K562 (cell line): ENCODE measurements around the gene GPR152. TPM values are rescaled to one million over a fixed set of nuclear protein-coding genes. Genes with fewer than 3 reads are reported as not detected.

Experiments used
- ASH1L ChIP-seq: fragments of 450-650 bp; IDR thresholded peaks from 2 replicates; pipeline ENCODE4 v1.6.1; 2018; ENCODE audit warnings: borderline replicate concordance, mild to moderate bottlenecking, low read depth; ENCODE audit not compliant: partially characterized antibody
- CBX1 ChIP-seq: sonication (generic); IDR thresholded peaks from 2 replicates; pipeline ENCODE4 v1.6.1; 2016; ENCODE audit warnings: antibody characterized with exemption, low read depth, mild to moderate bottlenecking
- CREBBP ChIP-seq: IDR thresholded peaks from one replicate; pipeline ENCODE4 v1.6.1; 2012; ENCODE audit warnings: low read depth, mild to moderate bottlenecking, control low read depth, inconsistent platforms, low read length
- ETS2 ChIP-seq: IDR thresholded peaks from 2 replicates; pipeline ENCODE4 v1.6.1; 2016; ENCODE audit warnings: borderline replicate concordance, missing genetic modification characterization, mild to moderate bottlenecking, moderate library complexity, missing compliant biosample characterization; ENCODE audit not compliant: poor library complexity, severe bottlenecking
- FOXM1 ChIP-seq, 2 experiments: fragments of 450-650 bp in 1 of 2; sonication (generic) in 1 of 2; formaldehyde crosslinking in 1 of 2; IDR thresholded peaks; 2 replicates each; pipeline versions ENCODE4 v1.6.1 to v1.9.0; 2017 to 2022; ENCODE audit warnings: low read depth in 2 of 2, mild to moderate bottlenecking in 2 of 2, missing genetic modification reagents in 1 of 2, moderate library complexity in 1 of 2
- JUND ChIP-seq, 2 experiments: IDR thresholded peaks; 2 replicates in 1 of 2; 3 replicates in 1 of 2; pipeline ENCODE4 v1.6.1; 2011; ENCODE audit warnings: borderline replicate concordance in 2 of 2, low read depth in 2 of 2, low read length in 2 of 2, improper control_type of control experiment in 1 of 2, missing biosample characterization in 1 of 2, missing genetic modification characterization in 1 of 2, missing genetic modification reagents in 1 of 2
- KLF6 ChIP-seq: fragments of 250-450 bp; sonication (Bioruptor Pico); IDR thresholded peaks from 2 replicates; pipeline ENCODE4 v1.4.0; 2020; ENCODE audit warnings: mild to moderate bottlenecking, moderate library complexity, borderline replicate concordance
- NUFIP1 ChIP-seq: fragments of 450-650 bp; IDR thresholded peaks from 2 replicates; pipeline ENCODE4 v1.6.1; 2018; ENCODE audit not compliant: partially characterized antibody
- PTBP1 ChIP-seq: fragments of 200-400 bp; formaldehyde crosslinking; IDR thresholded peaks from 2 replicates; pipeline ENCODE4 v1.6.1; 2017; ENCODE audit warnings: low read depth, low read length
- RHOXF2B ChIP-seq: fragments of 250-450 bp; sonication (Bioruptor Pico); conservative IDR thresholded peaks from 2 replicates; pipeline ENCODE4 v1.5.1; 2021
- SRF ChIP-seq, 2 experiments: fragments of 250-450, 450-650 bp in 1 of 2; sonication (Bioruptor Pico) in 1 of 2; sonication (generic) in 1 of 2; formaldehyde crosslinking; IDR thresholded peaks; 2 replicates each; pipeline versions ENCODE4 v1.5.0 to v1.5.1; 2020 to 2022; ENCODE audit warnings: mild to moderate bottlenecking in 1 of 2, missing genetic modification reagents in 1 of 2
- TEAD2 ChIP-seq: fragments of 450-650 bp; IDR thresholded peaks from 2 replicates; pipeline ENCODE4 v1.6.1; 2016; ENCODE audit warnings: missing genetic modification characterization, control low read depth, missing compliant biosample characterization
- ZNF134 ChIP-seq: fragments of 250-450 bp; sonication (Bioruptor Pico); conservative IDR thresholded peaks from 2 replicates; pipeline ENCODE4 v1.4.0; 2020
- ZNF449 ChIP-seq: fragments of 250-450 bp; sonication (Bioruptor Pico); IDR thresholded peaks from 2 replicates; pipeline ENCODE4 v1.8.0; 2022; ENCODE audit warnings: moderate library complexity, mild to moderate bottlenecking, inconsistent platforms
- ZNF583 ChIP-seq: fragments of 250-450 bp; sonication (Bioruptor Pico); IDR thresholded peaks from 2 replicates; pipeline ENCODE4 v1.4.0; 2020
- ZNF586 ChIP-seq: fragments of 450-650 bp; formaldehyde crosslinking; conservative IDR thresholded peaks from 2 replicates; pipeline ENCODE4 v1.4.0; 2020; ENCODE audit warnings: mild to moderate bottlenecking, moderate library complexity
- ZNF764 ChIP-seq: fragments of 250-450 bp; sonication (Bioruptor Pico); IDR thresholded peaks from 2 replicates; pipeline ENCODE4 v1.4.0; 2020; ENCODE audit warnings: low read depth, mild to moderate bottlenecking, moderate library complexity
- ZSCAN29 ChIP-seq: fragments of 450-650 bp; IDR thresholded peaks from 2 replicates; pipeline ENCODE4 v1.6.1; 2017
- polyA plus RNA-seq, 8 experiments: library from polyadenylated mRNA; depleted of rRNA in 4 of 8; stranded (reverse) in 5 of 8; unstranded in 3 of 8; fragments of >200 nt; fragmentation: Nextera tagmentation in 2 of 8; fragmentation: Illumina TruSeq in 1 of 8; extraction: Ambion mirVana in 2 of 8; extraction: Trizol in 1 of 8; gene quantifications; 2 replicates each; pipeline versions ENCODE4 v1.2.1 to v1.2.3, GENCODE V29; 2011 to 2014; ENCODE audit warnings: inconsistent platforms in 1 of 8, missing spikeins in 1 of 8
- total RNA-seq, 7 experiments: library from RNA; depleted of rRNA in 6 of 7; stranded (reverse); fragments of >200 nt in 6 of 7; fragmentation: Illumina TruSeq in 2 of 7; extraction: Trizol in 2 of 7; gene quantifications; 2 replicates each; pipeline versions ENCODE4 v1.2.1 to v1.2.3, GENCODE V29; 2011 to 2021; ENCODE audit warnings: low replicate concordance in 1 of 7
- TF ChIP-seq, protein P1 (sequence below): fragments of 250-450 bp; sonication (Bioruptor Pico); IDR thresholded peaks from 2 replicates; pipeline ENCODE4 v1.5.0; 2021; ENCODE audit warnings: mild to moderate bottlenecking, moderate library complexity
- TF ChIP-seq, protein P2 (sequence below), 3 experiments: fragments of 200-800 bp in 1 of 3; sonication (Bioruptor generic) in 1 of 3; sonication (generic) in 1 of 3; formaldehyde crosslinking in 1 of 3; IDR thresholded peaks; 2 replicates each; pipeline versions ENCODE4 v1.6.1 to v1.8.0; 2016 to 2022; ENCODE audit warnings: mild to moderate bottlenecking in 2 of 3, missing compliant biosample characterization in 2 of 3, missing genetic modification characterization in 2 of 3, missing genetic modification reagents in 1 of 3

The GPR152 gene
- total and polyA plus RNA-seq, 9 of the 15 experiments (the other 6 are each of a cell fraction or from before 2014, with no cell fraction given), result not detected

DNA sequence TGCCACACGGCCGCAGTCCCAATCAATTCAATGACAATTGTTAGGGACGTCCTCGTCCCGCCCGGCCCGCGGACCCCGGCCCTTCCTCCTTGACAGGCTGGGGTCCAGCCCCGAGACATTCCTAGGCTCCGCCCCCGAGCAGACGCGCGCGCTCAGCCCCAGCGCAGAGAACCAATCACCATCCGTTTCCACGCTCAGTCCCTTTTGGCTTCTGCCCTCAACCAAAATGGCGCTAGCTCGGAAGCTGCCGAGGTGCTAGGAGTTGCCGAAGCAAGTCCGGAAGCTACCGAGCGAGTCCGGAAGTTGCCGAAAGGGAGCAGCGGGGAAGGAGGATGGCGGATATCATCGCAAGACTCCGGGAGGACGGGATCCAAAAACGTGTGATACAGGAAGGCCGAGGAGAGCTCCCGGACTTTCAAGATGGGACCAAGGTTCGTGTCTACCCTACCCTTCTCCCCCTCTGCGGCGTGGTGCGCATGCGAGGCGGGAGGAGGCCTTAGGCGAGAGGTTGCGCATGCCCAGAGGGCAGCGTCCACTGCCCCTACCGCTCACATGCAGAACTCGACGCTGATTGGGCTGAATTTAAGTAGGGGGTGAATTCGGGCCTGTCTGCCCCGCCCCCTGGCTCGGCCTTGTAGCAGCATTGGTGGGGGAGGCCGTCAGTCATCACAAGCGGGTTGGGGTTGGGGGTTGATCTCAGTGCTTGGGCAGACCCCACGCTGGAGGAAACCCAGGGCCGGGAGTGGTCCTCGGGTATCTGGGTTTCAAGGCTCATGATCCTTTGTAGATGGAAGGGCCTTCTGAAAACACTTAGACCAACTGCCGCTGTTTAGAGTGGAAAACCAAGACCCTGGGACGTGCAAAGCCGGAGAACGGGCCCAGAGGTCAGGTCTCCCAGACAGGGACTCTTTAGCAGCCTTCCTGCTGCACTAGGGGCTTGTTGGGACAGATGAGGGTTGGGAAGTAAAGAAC lies 30.6 kb upstream of the GPR152 start, which contains the start of gene AIP (continued):
- TF ChIP-seq ZNF586 (CRISPR knock-in tag), result no peak
- TF ChIP-seq ZNF764 (CRISPR knock-in tag), result no peak
- TF ChIP-seq CREBBP, result no peak
- TF ChIP-seq ASH1L, result peak; percentile 71
- no peak for TF ChIP-seq SRF (CRISPR knock-in tag; IDR thresholded peaks at IDR 0.05)
- no peak for TF ChIP-seq NUFIP1
- no peak for TF ChIP-seq FOXM1 (IDR thresholded peaks at IDR 0.05; ENCODE audit: low read depth)
- peak; percentile 98 for TF ChIP-seq FOXM1 (CRISPR knock-in tag; IDR thresholded peaks at IDR 0.05; ENCODE audit: low read depth)
- no peak for TF ChIP-seq PTBP1
- no peak for TF ChIP-seq ETS2 (tag)
- TF ChIP-seq JUND (IDR thresholded peaks at IDR 0.05; ENCODE audit: borderline replicate concordance, low read depth, low read length), result peak; percentile 46; the same call in 1 of the 2 replicates
- TF ChIP-seq JUND (tag; IDR thresholded peaks at IDR 0.05; ENCODE audit: borderline replicate concordance, low read depth, low read length), result 0 out of 3 replicates have a peak, but pooled peaks have one; percentile 58
- TF ChIP-seq ZSCAN29, result no peak
- TF ChIP-seq KLF6 (CRISPR knock-in tag), result no peak; the same call in 1 of the 2 replicates
- TF ChIP-seq TEAD2 (tag), result no peak
- TF ChIP-seq, protein P1, sequence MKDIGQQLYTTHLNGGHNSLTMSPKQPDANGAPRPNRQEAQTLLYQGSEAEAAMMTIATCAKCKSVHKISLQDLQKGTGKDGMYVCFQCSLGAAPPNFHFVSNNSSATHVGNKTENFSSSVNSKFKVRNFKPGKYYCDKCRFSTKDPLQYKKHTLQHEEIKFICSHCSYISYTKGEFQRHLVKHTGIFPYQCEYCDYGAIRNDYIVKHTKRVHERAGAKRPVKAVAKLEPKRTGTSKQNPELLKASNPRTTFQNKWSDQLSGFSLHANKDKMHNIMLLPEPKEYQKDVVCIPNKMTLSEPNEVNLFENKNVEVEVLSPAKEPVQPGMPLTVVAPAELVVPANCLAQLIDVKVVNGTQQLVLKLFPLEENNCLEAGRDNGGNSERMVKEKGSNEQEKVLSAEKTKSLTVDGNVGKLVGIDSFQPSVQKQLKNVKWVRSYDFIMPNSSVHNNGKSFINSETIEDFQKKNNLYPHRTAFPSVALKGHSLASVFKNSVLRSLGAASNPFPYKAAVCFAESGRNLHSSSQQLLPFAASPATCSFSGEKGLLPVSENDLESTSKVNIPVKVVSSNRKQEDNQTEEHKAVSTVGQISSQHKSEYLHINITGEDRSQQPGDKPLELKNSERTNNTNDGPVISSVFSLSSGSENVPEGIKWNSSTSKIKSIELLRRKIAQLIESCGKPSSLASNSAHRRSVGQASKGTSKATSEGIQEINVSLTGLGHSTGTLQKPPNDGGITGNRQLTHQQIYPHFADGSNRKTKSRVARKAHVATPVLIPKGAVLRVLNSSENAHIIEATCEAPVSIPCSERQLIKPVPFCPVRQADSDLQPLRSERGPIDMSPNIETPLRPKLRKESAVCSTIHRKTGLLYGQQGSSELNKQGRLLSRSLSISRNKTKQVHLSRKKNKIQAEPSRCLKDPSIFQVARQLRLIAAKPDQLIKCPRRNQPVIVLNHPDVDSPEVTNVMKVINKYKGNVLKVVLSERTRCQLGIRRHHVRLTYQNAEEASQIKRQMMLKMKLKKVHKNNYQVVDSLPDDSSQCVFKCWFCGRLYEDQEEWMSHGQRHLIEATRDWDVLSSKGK (CRISPR knock-in tag), result no peak
- TF ChIP-seq, protein P2, sequence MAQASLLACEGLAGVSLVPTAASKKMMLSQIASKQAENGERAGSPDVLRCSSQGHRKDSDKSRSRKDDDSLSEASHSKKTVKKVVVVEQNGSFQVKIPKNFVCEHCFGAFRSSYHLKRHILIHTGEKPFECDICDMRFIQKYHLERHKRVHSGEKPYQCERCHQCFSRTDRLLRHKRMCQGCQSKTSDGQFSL (CRISPR knock-in tag; IDR thresholded peaks at IDR 0.05), result peak; percentile 95
- TF ChIP-seq, protein P2 (tag; IDR thresholded peaks at IDR 0.05), result no peak
- TF ChIP-seq ZNF583 (CRISPR knock-in tag), result no peak
- no peak for TF ChIP-seq ZNF449 (CRISPR knock-in tag)
- no peak for TF ChIP-seq ZNF134 (CRISPR knock-in tag)
- TF ChIP-seq CBX1, result peak; percentile 92
- TF ChIP-seq RHOXF2B (CRISPR knock-in tag), result no peak
